ENCODE results near the gene TNFRSF8. TPM values are rescaled to one million over a fixed set of nuclear protein-coding genes. Genes with fewer than 3 reads are reported as not detected.
"Not testable (repeated sequence)": the region's sequence is repeated elsewhere in the genome, so short reads cannot be mapped to it uniquely, and the experiment has no call there.

The TNFRSF8 gene
- total RNA-seq, 2 experiments from 2014 or later: 6.0 to 6.5 TPM

DNA sequence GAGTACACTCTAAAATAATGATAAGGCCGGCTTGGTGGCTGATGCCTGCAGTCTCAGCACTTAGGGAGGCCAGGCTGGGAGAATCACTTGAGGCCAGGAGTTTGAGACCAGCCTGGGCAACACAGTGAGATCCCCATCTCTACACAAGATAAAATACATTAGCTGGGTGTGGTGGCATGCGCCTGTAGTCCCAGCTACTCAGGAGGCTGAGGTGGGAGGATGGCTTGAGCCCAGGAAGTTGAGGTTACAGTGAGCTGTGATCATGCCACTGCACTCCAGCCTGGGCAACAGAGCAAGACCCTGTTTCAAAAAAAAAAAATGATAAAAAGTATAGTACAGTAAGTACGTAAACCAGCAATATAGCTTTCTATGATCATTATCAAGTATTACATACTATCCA is 38.0 kb downstream of the TNFRSF8 start:
- POLR2A ChIA-PET; H3K27me3 Mint-ChIP-seq; H3K9me3 Mint-ChIP-seq; H3K36me3 Mint-ChIP-seq (ENCODE audit: low read depth); DNase-seq; H3K4me3 Mint-ChIP-seq: not testable (repeated sequence)
- Mint-ChIP-seq H3K27ac (peak overlapping the region; percentile 13), H3K4me1 (peaks cover 12% of the 10 kb centered on the region)
- CTCF ChIA-PET: interaction anchor here (0.6 to 3.2 kb wide), 8 partner anchors 12 to 176 kb away, joined by 3 to 10 read pairs (median 4); no protein-coding TSS in a partner anchor

- POLR2A ChIA-PET: no interaction called here
- no peaks in the 10 kb centered on the region for H3K27me3 Mint-ChIP-seq
- peaks cover 11% of the 10 kb centered on the region for H3K4me1 Mint-ChIP-seq
- no peak for DNase-seq
- no peak overlapping the region for H3K4me3 Mint-ChIP-seq
- peaks cover 4% of the 10 kb centered on the region for H3K9me3 Mint-ChIP-seq
- H3K27ac Mint-ChIP-seq: peak overlapping the region; percentile 4
- CTCF ChIA-PET: interaction anchor here (0.6 to 3.2 kb wide), 6 partner anchors 11 to 316 kb away, joined by 3 to 10 read pairs (median 6); no protein-coding TSS in a partner anchor
- peaks cover 7% of the 10 kb centered on the region for H3K36me3 Mint-ChIP-seq (ENCODE audit: low read depth)
Observed at GRCh38 chr1:12102066-12102465, 39.0 kb downstream of the TNFRSF8 start.

DNA sequence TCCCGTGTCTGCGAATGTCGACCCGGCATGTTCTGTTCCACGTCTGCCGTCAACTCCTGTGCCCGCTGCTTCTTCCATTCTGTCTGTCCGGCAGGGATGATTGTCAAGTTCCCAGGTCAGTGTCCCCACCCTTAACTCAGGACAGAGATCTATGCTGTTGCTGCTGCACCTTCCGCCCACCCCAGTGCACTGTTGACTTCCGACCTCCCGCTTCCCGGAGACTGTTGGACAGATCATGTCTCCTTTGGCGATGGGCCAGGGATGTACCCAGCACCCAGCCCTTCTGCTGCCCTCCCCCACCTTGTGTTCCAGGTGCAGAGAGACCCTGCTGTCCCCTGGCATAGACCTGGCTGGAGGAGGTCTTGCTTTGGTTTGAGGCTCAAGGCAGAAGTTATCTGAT is 41.3 kb downstream of the TNFRSF8 start:
- ChIA-PET POLR2A (no interaction called here), CTCF (no interaction called here)
- no peaks in the 10 kb centered on the region for H3K27me3 Mint-ChIP-seq
- no peak overlapping the region for H3K27ac Mint-ChIP-seq
- H3K36me3 Mint-ChIP-seq (ENCODE audit: low read depth): peaks cover 4% of the 10 kb centered on the region
- no peak for DNase-seq
- H3K4me1 Mint-ChIP-seq: peaks cover 9% of the 10 kb centered on the region
- no peak overlapping the region for H3K4me3 Mint-ChIP-seq
- H3K9me3 Mint-ChIP-seq: peaks cover 4% of the 10 kb centered on the region

DNA sequence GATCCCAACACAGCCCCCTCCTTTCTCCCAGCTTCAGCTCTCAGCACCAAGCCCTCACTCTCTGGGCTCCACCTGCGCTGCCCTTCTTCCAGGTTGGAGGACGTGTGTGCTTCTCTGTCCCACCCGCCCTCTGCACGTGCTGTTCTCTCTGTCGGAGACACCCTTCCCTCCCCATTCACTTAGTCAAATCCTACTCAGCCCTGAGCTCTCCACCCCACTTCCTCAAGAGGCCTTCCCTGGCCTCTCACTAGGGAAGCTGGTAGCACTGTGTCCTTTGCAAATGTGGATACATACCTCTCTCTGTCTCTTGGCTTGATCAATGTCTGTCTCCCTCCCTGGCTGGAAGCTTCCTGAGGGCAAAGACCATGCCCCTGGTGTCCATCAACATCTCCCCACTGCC is 43.0 kb downstream of the TNFRSF8 start:
- no peak overlapping the region for H3K27ac Mint-ChIP-seq
- H3K9me3 Mint-ChIP-seq: peaks cover 4% of the 10 kb centered on the region
- ChIA-PET CTCF (interaction anchor here (0.9 to 2.9 kb wide), 3 partner anchors 9 to 105 kb away, joined by 3 to 10 read pairs (median 3); no protein-coding TSS in a partner anchor), POLR2A (no interaction called here)
- no peaks in the 10 kb centered on the region for H3K27me3 Mint-ChIP-seq
- H3K4me1 Mint-ChIP-seq: peaks cover 9% of the 10 kb centered on the region
- no peak for DNase-seq
- H3K4me3 Mint-ChIP-seq: no peak overlapping the region
- peaks cover 4% of the 10 kb centered on the region for H3K36me3 Mint-ChIP-seq (ENCODE audit: low read depth)

DNA sequence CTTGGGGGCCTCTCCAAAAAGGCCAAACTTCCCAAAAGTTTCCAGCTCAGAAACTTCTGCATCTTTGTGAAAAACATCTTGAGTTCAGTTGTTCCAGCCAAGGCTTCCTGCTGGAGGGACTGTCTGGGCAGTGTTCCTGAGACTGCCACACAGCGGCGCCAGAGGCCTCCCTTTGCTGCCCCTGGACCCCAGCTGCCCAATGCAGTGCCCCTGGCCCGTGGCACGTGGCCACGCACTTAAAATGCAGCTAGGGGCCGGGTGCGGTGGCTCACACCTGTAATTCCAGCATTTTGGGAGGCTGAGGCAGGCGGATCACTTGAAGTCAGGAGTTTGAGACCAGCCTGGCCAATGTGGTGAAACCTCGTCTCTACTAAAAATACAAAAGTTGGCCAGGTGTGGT is 43.8 kb downstream of the TNFRSF8 start:
- H3K27me3 Mint-ChIP-seq; H3K4me3 Mint-ChIP-seq; H3K36me3 Mint-ChIP-seq (ENCODE audit: low read depth); DNase-seq; H3K9me3 Mint-ChIP-seq; H3K27ac Mint-ChIP-seq; H3K4me1 Mint-ChIP-seq; POLR2A ChIA-PET: not testable (repeated sequence)
- CTCF ChIA-PET: interaction anchor here (0.6 to 2.9 kb wide), 5 partner anchors 8 to 137 kb away, joined by 3 to 10 read pairs (median 3); no protein-coding TSS in a partner anchor

DNA sequence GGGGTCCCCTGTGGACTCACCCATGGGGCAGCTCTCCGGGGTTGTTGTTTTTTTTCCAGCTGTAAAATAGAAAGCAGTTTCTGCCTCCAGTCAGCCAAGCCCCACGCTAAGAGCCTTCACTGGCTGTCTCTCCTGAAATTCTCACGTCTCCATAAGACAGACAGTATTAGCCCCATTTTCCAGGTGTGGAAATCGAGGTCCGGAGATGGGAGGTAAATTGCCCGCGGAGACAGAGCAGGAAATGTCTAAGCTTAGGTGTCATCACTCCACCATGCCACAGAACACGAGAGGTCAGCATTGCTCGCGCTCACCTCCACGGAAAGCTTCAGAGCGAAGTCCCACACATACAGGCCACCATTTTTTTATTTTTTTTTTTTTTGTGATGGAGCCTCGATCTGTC is 44.6 kb downstream of the TNFRSF8 start:
- no peak for DNase-seq

DNA sequence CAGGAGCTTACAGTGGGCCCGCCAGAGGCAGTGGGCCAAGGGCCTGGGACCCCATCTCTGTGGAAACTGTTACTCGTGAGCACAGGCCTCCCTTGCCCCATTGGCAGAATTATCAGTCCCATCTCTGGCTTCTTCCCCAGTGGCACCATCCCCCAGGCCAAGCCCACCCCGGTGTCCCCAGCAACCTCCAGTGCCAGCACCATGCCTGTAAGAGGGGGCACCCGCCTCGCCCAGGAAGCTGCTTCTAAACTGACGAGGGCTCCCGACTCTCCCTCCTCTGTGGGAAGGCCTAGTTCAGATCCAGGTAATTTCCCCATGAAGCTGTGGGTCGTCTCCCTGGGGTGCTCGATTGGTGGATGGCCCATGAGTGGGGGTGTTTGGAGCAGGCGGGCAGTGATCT is 46.8 kb downstream of the TNFRSF8 start:
- Mint-ChIP-seq H3K4me3 (no peak overlapping the region), H3K4me1 (peaks cover 17% of the 10 kb centered on the region)

More for the DNA sequence above, 44.6 kb downstream of the TNFRSF8 start:
- Mint-ChIP-seq H3K36me3 (ENCODE audit: low read depth) (peaks cover under 1% of the 10 kb centered on the region), H3K4me3 (no peak overlapping the region), H3K27ac (no peak overlapping the region), H3K27me3 (no peaks in the 10 kb centered on the region), H3K4me1 (peaks cover 1% of the 10 kb centered on the region), H3K9me3 (no peaks in the 10 kb centered on the region)
- ChIA-PET CTCF (interaction anchor here (0.8 to 2.9 kb wide), 4 partner anchors 18 to 136 kb away, joined by 3 to 10 read pairs (median 3); no protein-coding TSS in a partner anchor), POLR2A (interaction anchor here (0.7 kb wide), 1 partner anchor 93 kb away, joined by 3 read pairs; no protein-coding TSS in a partner anchor)

GRCh38 chr1:12111741-12112140 is 48.6 kb downstream of the TNFRSF8 start:
- Mint-ChIP-seq H3K4me1 (peaks cover 17% of the 10 kb centered on the region), H3K9me3 (no peaks in the 10 kb centered on the region), H3K36me3 (ENCODE audit: low read depth) (no peaks in the 10 kb centered on the region), H3K27ac (no peak overlapping the region), H3K4me3 (no peak overlapping the region), H3K27me3 (no peaks in the 10 kb centered on the region)
- ChIA-PET CTCF (interaction anchor here (4.7 kb wide), 1 partner anchor 13 kb away, joined by 19 read pairs; no protein-coding TSS in a partner anchor), POLR2A (no interaction called here)
- no peak for DNase-seq

More for the DNA sequence above, 46.8 kb downstream of the TNFRSF8 start:
- Mint-ChIP-seq H3K36me3 (ENCODE audit: low read depth) (no peaks in the 10 kb centered on the region), H3K9me3 (no peaks in the 10 kb centered on the region), H3K27me3 (no peaks in the 10 kb centered on the region), H3K27ac (no peak overlapping the region)
- ChIA-PET POLR2A (no interaction called here), CTCF (interaction anchor here (1.4 to 4.7 kb wide), 2 partner anchors 14 to 15 kb away, joined by 5 to 19 read pairs; no protein-coding TSS in a partner anchor)
- DNase-seq: no peak

DNA sequence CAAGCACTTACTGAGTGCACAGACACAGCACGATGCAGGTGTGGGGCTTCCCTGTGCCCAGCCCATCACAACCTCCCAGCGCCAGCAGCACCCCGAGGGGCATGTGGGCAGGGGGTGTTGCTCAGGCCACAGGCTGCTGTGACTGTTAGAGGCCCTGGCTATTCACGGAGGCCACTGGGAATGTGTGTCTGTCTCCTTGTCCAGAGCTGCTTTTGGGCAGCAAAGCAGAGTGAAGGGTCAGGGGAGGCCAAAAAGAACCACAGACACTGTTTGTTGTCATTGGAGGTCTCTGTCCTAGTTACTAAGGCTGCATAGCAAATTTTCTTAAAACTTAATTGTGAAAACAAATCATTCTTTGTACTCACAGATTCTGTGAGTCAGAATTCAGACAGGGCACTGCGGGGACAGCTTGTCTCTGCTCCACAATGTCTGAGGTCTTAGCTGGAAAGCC is 49.6 kb downstream of the TNFRSF8 start:
- POLR2A ChIA-PET: no interaction called here
- Mint-ChIP-seq H3K27ac (peak overlapping the region; percentile 80), H3K4me1 (peaks cover 17% of the 10 kb centered on the region), H3K9me3 (no peaks in the 10 kb centered on the region), H3K36me3 (ENCODE audit: low read depth) (no peaks in the 10 kb centered on the region), H3K4me3 (no peak overlapping the region), H3K27me3 (no peaks in the 10 kb centered on the region)
- no peak for DNase-seq
- CTCF ChIA-PET: interaction anchor here (0.5 to 4.7 kb wide), 3 partner anchors 9 to 12 kb away, joined by 3 to 19 read pairs (median 5); no protein-coding TSS in a partner anchor

DNA sequence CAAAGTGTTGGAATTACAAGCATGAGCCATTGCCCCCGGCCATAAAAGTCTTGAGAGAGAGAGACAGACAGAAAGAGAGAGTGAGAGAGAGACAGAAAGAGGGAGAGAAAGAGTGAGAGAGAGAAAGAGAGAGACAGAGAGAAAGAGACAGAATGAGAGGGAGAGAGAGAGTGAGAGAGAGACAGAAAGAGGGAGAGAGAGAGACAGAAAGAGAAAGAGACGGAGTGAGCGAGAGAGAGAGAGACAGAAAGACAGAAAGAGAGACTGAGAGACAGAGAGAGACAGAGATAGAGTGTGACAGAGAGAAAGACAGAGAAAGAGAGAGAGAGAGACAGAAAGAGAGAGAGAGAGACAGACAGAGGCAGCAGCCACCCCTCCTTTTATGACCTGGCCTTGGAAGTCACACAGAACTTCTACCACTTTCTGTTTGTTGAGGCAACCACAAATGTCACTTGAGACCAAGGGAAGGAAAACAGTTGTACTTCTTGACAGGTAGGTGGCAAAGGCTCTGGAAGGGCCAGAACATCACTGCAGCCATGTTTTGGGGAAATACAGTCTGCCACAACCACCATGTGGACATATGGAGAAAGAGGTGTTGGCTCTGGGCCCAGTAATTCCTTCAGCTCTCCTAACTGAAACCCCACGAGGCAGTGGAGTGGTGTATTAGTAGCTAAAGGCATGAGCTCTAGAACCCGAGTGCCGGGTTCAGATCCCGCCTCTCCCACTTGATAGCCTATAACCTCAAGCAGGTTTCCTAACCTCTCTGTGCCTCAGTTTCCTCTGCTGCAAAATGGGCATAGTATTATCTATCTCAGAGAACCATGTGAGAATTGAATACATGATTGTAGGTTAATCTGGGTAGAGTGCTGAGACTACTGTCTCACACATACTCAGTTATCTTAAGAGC is 50.6 kb downstream of the TNFRSF8 start:
- Mint-ChIP-seq H3K4me1 (peaks cover 22% of the 10 kb centered on the region), H3K4me3 (no peak overlapping the region), H3K36me3 (ENCODE audit: low read depth) (no peaks in the 10 kb centered on the region), H3K27ac (peak overlapping the region; percentile 80), H3K27me3 (no peaks in the 10 kb centered on the region), H3K9me3 (no peaks in the 10 kb centered on the region)
- DNase-seq: peak; percentile 37
- ChIA-PET POLR2A (no interaction called here), CTCF (interaction anchor here (4.7 kb wide), 1 partner anchor 11 kb away, joined by 19 read pairs; no protein-coding TSS in a partner anchor)

DNA sequence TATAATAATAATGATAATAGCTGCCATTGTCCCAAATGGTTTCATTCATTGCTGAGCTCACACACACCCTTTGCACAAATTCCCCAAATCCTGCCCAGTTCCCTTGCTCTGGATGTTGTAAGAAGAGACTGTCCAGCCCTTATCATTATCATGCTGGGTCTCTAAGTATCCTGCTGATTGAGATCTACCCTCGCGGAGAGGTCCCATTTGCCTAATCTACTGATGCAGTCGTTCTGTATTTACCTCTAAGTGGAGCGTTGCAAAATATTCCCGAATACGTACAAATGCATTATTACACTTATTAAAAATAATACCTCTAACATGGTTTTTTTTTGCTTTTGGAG is 51.2 kb downstream of the TNFRSF8 start:
- DNase-seq: no peak
- Mint-ChIP-seq H3K27ac (no peak overlapping the region), H3K9me3 (no peaks in the 10 kb centered on the region), H3K27me3 (no peaks in the 10 kb centered on the region), H3K36me3 (ENCODE audit: low read depth) (no peaks in the 10 kb centered on the region), H3K4me1 (peaks cover 22% of the 10 kb centered on the region), H3K4me3 (no peak overlapping the region)
- POLR2A ChIA-PET: no interaction called here
- CTCF ChIA-PET: interaction anchor here (1.1 to 4.7 kb wide), 2 partner anchors 11 to 95 kb away, joined by 3 to 19 read pairs; no protein-coding TSS in a partner anchor

DNA sequence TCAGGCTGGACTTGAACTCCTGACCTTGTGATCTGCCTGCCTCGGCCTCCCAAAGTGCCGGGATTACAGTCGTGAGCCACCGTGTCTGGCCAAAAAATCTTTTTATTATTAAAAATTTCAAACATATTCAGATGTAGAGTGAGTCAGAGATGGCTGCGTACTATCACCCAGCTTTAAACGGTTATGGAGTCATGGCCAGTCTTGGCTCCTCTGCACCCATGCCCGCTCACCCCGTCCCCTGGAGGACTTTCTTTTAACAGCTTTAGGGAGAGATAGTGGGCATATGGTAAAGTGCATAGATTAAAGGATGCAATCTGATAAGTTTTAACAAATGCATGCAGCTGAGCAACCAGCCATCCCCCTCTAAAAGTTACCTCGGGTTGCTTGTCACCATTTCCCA is 51.8 kb downstream of the TNFRSF8 start:
- H3K27ac Mint-ChIP-seq: no peak overlapping the region
- CTCF ChIA-PET: interaction anchor here (0.7 to 1.1 kb wide), 2 partner anchors 8 to 95 kb away, joined by 3 read pairs; no protein-coding TSS in a partner anchor
- H3K4me3 Mint-ChIP-seq: no peak overlapping the region
- POLR2A ChIA-PET: no interaction called here
- H3K36me3 Mint-ChIP-seq (ENCODE audit: low read depth): no peaks in the 10 kb centered on the region
- DNase-seq: no peak
- H3K27me3 Mint-ChIP-seq: no peaks in the 10 kb centered on the region
- peaks cover 22% of the 10 kb centered on the region for H3K4me1 Mint-ChIP-seq
- no peaks in the 10 kb centered on the region for H3K9me3 Mint-ChIP-seq
